Spinal cord (tissue), 10 donors: ENCODE results near the gene SCP2. TPM values are rescaled to one million over a fixed set of nuclear protein-coding genes. Genes with fewer than 3 reads are reported as not detected.

ENCODE experiments used
- DNase-seq, 6 donors: peaks; one replicate each; pipeline versions ENCODE4 v3.0.0 to v3.0.0-alpha.2; 2013 to 2015; ENCODE audit warnings: low spot score in 6 of 6, low read depth in 4 of 6
- H3K27ac ChIP-seq: one replicate; pipeline ENCODE4 v1.5.1; 2013; ENCODE audit warnings: low read depth, low read length, control low read depth
- H3K27me3 ChIP-seq: one replicate; pipeline ENCODE4 v1.6.1; 2013; ENCODE audit warnings: low read length; ENCODE audit not compliant: control insufficient read depth, insufficient read depth
- H3K36me3 ChIP-seq: one replicate; pipeline ENCODE4 v1.6.1; 2013; ENCODE audit warnings: low read length; ENCODE audit not compliant: control insufficient read depth, insufficient read depth
- H3K4me1 ChIP-seq: one replicate; pipeline ENCODE4 v1.6.1; 2013; ENCODE audit warnings: low read length; ENCODE audit not compliant: control insufficient read depth, insufficient read depth
- H3K4me3 ChIP-seq: one replicate; pipeline ENCODE4 v1.5.1; 2013; ENCODE audit warnings: low read depth, low read length, control low read depth
- H3K9me3 ChIP-seq: one replicate; pipeline ENCODE4 v1.6.1; 2013; ENCODE audit warnings: low read length; ENCODE audit not compliant: control insufficient read depth, insufficient read depth
- WGBS: methylation state at CpG from one replicate; pipeline ENCODE4 v1.1.5; 2013; ENCODE audit warnings: missing lambda C conversion rate; ENCODE audit not compliant: insufficient coverage; 5-methylcytosine and 5-hydroxymethylcytosine counted together
- polyA plus RNA-seq, 2 donors: library from polyadenylated mRNA; unstranded; fragments of 120-200 nt; gene quantifications; one replicate each; pipeline ENCODE4 v1.2.1, GENCODE V29; 2013; ENCODE audit not compliant: insufficient read length in 2 of 2
- total RNA-seq, 2 donors: library from RNA; depleted of rRNA in 1 of 2; stranded (reverse); fragments of 120-200 nt in 1 of 2; fragments of >200 nt in 1 of 2; gene quantifications; one replicate each; pipeline versions ENCODE4 v1.2.3 to v1.2.4, GENCODE V29; 2013 to 2014
- donor health status: healthy.

Gene SCP2
- total and polyA plus RNA-seq, 4 donors: 119 to 155 (median 143) TPM

GRCh38 chr1:53075206-53075605 lies 148.1 kb downstream of the SCP2 start:
- H3K27me3 ChIP-seq: no peaks in the 10 kb centered on the region
- no peaks in the 10 kb centered on the region for H3K9me3 ChIP-seq
- DNase-seq: no peak
- 97% methylated on average over 4 of the region's 4 CpGs for WGBS
- H3K36me3 ChIP-seq: peaks cover 7% of the 10 kb centered on the region
- H3K4me1 ChIP-seq: peaks cover 9% of the 10 kb centered on the region
- no peak overlapping the region for H3K4me3 ChIP-seq
- no peak overlapping the region for H3K27ac ChIP-seq

- WGBS: 80% methylated on average over 8 of the region's 8 CpGs
- Histone ChIP-seq H3K27ac (no peak overlapping the region), H3K36me3 (peaks cover 7% of the 10 kb centered on the region), H3K4me3 (no peak overlapping the region), H3K4me1 (peaks cover 9% of the 10 kb centered on the region), H3K27me3 (no peaks in the 10 kb centered on the region), H3K9me3 (no peaks in the 10 kb centered on the region)
- no peak for DNase-seq
Measured at GRCh38 chr1:53075761-53076163, 148.7 kb downstream of the SCP2 start.

GRCh38 chr1:53076165-53076564 lies 149.1 kb downstream of the SCP2 start:
- Histone ChIP-seq H3K27me3 (no peaks in the 10 kb centered on the region), H3K4me3 (no peak overlapping the region), H3K27ac (no peak overlapping the region), H3K36me3 (peaks cover 7% of the 10 kb centered on the region), H3K4me1 (peaks cover 9% of the 10 kb centered on the region), H3K9me3 (no peaks in the 10 kb centered on the region)
- WGBS: 94% methylated on average over 8 of the region's 9 CpGs
- no peak for DNase-seq

GRCh38 chr1:53076721-53077598 lies 149.9 kb downstream of the SCP2 start:
- no peak for DNase-seq
- H3K36me3 ChIP-seq: peaks cover 7% of the 10 kb centered on the region
- 87% methylated on average over 16 of the region's 19 CpGs for WGBS
- no peaks in the 10 kb centered on the region for H3K9me3 ChIP-seq
- H3K27me3 ChIP-seq: no peaks in the 10 kb centered on the region
- no peak overlapping the region for H3K27ac ChIP-seq
- peaks cover 9% of the 10 kb centered on the region for H3K4me1 ChIP-seq
- no peak overlapping the region for H3K4me3 ChIP-seq

- Histone ChIP-seq H3K27ac (no peak overlapping the region), H3K4me3 (no peak overlapping the region), H3K4me1 (peaks cover 9% of the 10 kb centered on the region), H3K9me3 (no peaks in the 10 kb centered on the region), H3K27me3 (no peaks in the 10 kb centered on the region), H3K36me3 (peaks cover 7% of the 10 kb centered on the region)
- no peak for DNase-seq
- 92% methylated on average over 13 of the region's 13 CpGs for WGBS
Measured at GRCh38 chr1:53077599-53077965, 150.5 kb downstream of the SCP2 start.

- peaks cover 7% of the 10 kb centered on the region for H3K36me3 ChIP-seq
- no peak overlapping the region for H3K27ac ChIP-seq
- H3K9me3 ChIP-seq: no peaks in the 10 kb centered on the region
- H3K27me3 ChIP-seq: no peaks in the 10 kb centered on the region
- H3K4me1 ChIP-seq: peaks cover 9% of the 10 kb centered on the region
- H3K4me3 ChIP-seq: no peak overlapping the region
- DNase-seq: no peak
- 95% methylated on average over 44 of the region's 46 CpGs for WGBS
Measured at GRCh38 chr1:53078333-53079101, 151.4 kb downstream of the SCP2 start.

GRCh38 chr1:53079251-53079650 lies 152.2 kb downstream of the SCP2 start:
- no peak for DNase-seq
- Histone ChIP-seq H3K27me3 (no peaks in the 10 kb centered on the region), H3K27ac (no peak overlapping the region), H3K4me3 (no peak overlapping the region), H3K9me3 (no peaks in the 10 kb centered on the region), H3K4me1 (peaks cover 3% of the 10 kb centered on the region), H3K36me3 (peaks cover 7% of the 10 kb centered on the region)
- WGBS: 91% methylated on average over 3 of the region's 4 CpGs

- no peak overlapping the region for H3K4me3 ChIP-seq
- H3K9me3 ChIP-seq: no peaks in the 10 kb centered on the region
- no peak for DNase-seq
- 70% methylated on average over 2 of the region's 3 CpGs for WGBS
- peaks cover 7% of the 10 kb centered on the region for H3K36me3 ChIP-seq
- no peak overlapping the region for H3K27ac ChIP-seq
- H3K4me1 ChIP-seq: no peaks in the 10 kb centered on the region
- no peaks in the 10 kb centered on the region for H3K27me3 ChIP-seq
Measured at GRCh38 chr1:53080041-53080440, 153.0 kb downstream of the SCP2 start.

- no peaks in the 10 kb centered on the region for H3K9me3 ChIP-seq
- H3K27ac ChIP-seq: no peak overlapping the region
- DNase-seq: no peak
- no peaks in the 10 kb centered on the region for H3K27me3 ChIP-seq
- H3K4me1 ChIP-seq: no peaks in the 10 kb centered on the region
- WGBS: 85% methylated on average over 15 of the region's 15 CpGs
- H3K4me3 ChIP-seq: no peak overlapping the region
- H3K36me3 ChIP-seq: peaks cover 9% of the 10 kb centered on the region
Measured at GRCh38 chr1:53080769-53081168, 153.7 kb downstream of the SCP2 start.
